H4 (cell line): ENCODE results near the gene CDH4. TPM values are rescaled to one million over a fixed set of nuclear protein-coding genes. Genes with fewer than 3 reads are reported as not detected.

Experiments used
- DNase-seq: peaks from one replicate; pipeline ENCODE4 v3.0.0-alpha.2; 2015; ENCODE audit warnings: low spot score
- total RNA-seq: library from RNA; depleted of rRNA; stranded (reverse); fragments of >200 nt; shearing (Covaris generic); gene quantifications from 2 replicates; pipeline ENCODE4 v1.2.3, GENCODE V29; 2014

The CDH4 gene
- total RNA-seq, 1 experiment from 2014 or later, result 0.14 TPM

GRCh38 chr20:61300709-61301108 lies 48.6 kb downstream of the CDH4 start:
- DNase-seq, result no peak

GRCh38 chr20:61301711-61302525 lies 49.9 kb downstream of the CDH4 start:
- DNase-seq, result no peak

GRCh38 chr20:61303217-61303616 lies 51.2 kb downstream of the CDH4 start:
- DNase-seq, result no peak

- no peak for DNase-seq
Measured at GRCh38 chr20:61303675-61304074, 51.6 kb downstream of the CDH4 start.

- no peak for DNase-seq
Measured at GRCh38 chr20:61304750-61305149, 52.7 kb downstream of the CDH4 start.

GRCh38 chr20:61306937-61307475 lies 54.9 kb downstream of the CDH4 start:
- DNase-seq, result no peak

GRCh38 chr20:61307686-61308476 lies 55.8 kb downstream of the CDH4 start:
- DNase-seq, result no peak

GRCh38 chr20:61308477-61308774 lies 56.4 kb downstream of the CDH4 start:
- DNase-seq, result no peak

- no peak for DNase-seq
Measured at GRCh38 chr20:61310954-61311353, 58.9 kb downstream of the CDH4 start.

GRCh38 chr20:61311656-61312387 lies 59.8 kb downstream of the CDH4 start:
- no peak for DNase-seq

- DNase-seq, result no peak
Measured at GRCh38 chr20:61312925-61313324, 60.9 kb downstream of the CDH4 start.

- no peak for DNase-seq
Measured at GRCh38 chr20:61313396-61313795, 61.3 kb downstream of the CDH4 start.

GRCh38 chr20:61314326-61315010 lies 62.4 kb downstream of the CDH4 start:
- DNase-seq, result no peak

GRCh38 chr20:61315319-61315718 lies 63.3 kb downstream of the CDH4 start:
- no peak for DNase-seq

GRCh38 chr20:61316346-61316745 lies 64.3 kb downstream of the CDH4 start:
- DNase-seq, result no peak

- DNase-seq, result no peak
Measured at GRCh38 chr20:61317966-61318530, 66.0 kb downstream of the CDH4 start.

GRCh38 chr20:61320691-61321425 lies 68.8 kb downstream of the CDH4 start:
- no peak for DNase-seq

GRCh38 chr20:61321481-61321880 lies 69.4 kb downstream of the CDH4 start:
- no peak for DNase-seq

- DNase-seq, result no peak
Measured at GRCh38 chr20:61322151-61322865, 70.2 kb downstream of the CDH4 start.

- DNase-seq, result no peak
Measured at GRCh38 chr20:61324906-61325305, 72.8 kb downstream of the CDH4 start.
